Lower leg skin (tissue), 4 donors: Measurements from ENCODE around the gene ARHGEF1. TPM values are rescaled to one million over a fixed set of nuclear protein-coding genes. Genes with fewer than 3 reads are reported as not detected.

Source experiments
- DNase-seq, 2 donors: peaks; one replicate each; pipeline ENCODE4 v3.0.0-alpha.2; 2019; ENCODE audit warnings: low spot score in 2 of 2
- H3K4me3 ChIP-seq: fragments of 200-600 bp; sonication (generic); 2 replicates; pipeline ENCODE4 v1.5.1; 2017; ENCODE audit warnings: mild to moderate bottlenecking, low read depth; ENCODE audit not compliant: poor library complexity, severe bottlenecking
- CTCF ChIP-seq, 3 donors: fragments of 450-650 bp; IDR thresholded peaks; one replicate each; pipeline ENCODE4 v1.5.1; 2016; ENCODE audit warnings: antibody characterized with exemption in 3 of 3, mild to moderate bottlenecking in 3 of 3, moderate library complexity in 2 of 3
- POLR2A ChIP-seq, 2 donors: fragments of 450-650 bp; IDR thresholded peaks; one replicate each; pipeline ENCODE4 v1.6.1; 2016 to 2017; ENCODE audit warnings: antibody characterized with exemption in 2 of 2, mild to moderate bottlenecking in 1 of 2, moderate library complexity in 1 of 2
- WGBS, 2 donors: methylation state at CpG; one replicate each; pipeline ENCODE4 v1.1.5; 2018; 5-methylcytosine and 5-hydroxymethylcytosine counted together
- intact Hi-C: fragments of 100-400 bp; cut with DNase I; formaldehyde crosslinking; loops from one replicate; pipeline ENCODE4 v1.15.0; 2023; ENCODE audit warnings: low total_unique reads
- total RNA-seq, 4 donors: library from RNA; depleted of rRNA; stranded (reverse); fragments of >200 nt; gene quantifications; one replicate each; pipeline ENCODE4 v1.1.0, GENCODE V29; 2016

The ARHGEF1 gene
- total RNA-seq, 4 donors from 2014 or later, result 56.9 to 94.3 (median 68.7) TPM

GRCh38 chr19:41906271-41906670, 23.3 kb downstream of the ARHGEF1 start:
- intact Hi-C loops, result no loop called here
- DNase-seq, result no peak
- TF ChIP-seq POLR2A (IDR thresholded peaks at IDR 0.05), result no peak
- no peak for TF ChIP-seq CTCF (IDR thresholded peaks at IDR 0.05)
- 74 to 82% methylated on average over 9 of the region's 9 CpGs for WGBS, 2 donors
- H3K4me3 ChIP-seq, result no peak overlapping the region

GRCh38 chr19:41906916-41907680, 24.1 kb downstream of the ARHGEF1 start:
- 71 to 72% methylated on average over 21 of the region's 21 CpGs for WGBS, 2 donors
- H3K4me3 ChIP-seq, result no peak overlapping the region
- no peak for TF ChIP-seq CTCF (IDR thresholded peaks at IDR 0.05)
- no peak for TF ChIP-seq POLR2A (IDR thresholded peaks at IDR 0.05)
- intact Hi-C loops, result no loop called here
- DNase-seq, result no peak

GRCh38 chr19:41907994-41908615, 25.1 kb downstream of the ARHGEF1 start:
- H3K4me3 ChIP-seq, result no peak overlapping the region
- 72 to 83% methylated on average over 14 to 24 of the region's 25 CpGs for WGBS, 2 donors
- intact Hi-C loops, result no loop called here
- no peak for DNase-seq
- TF ChIP-seq POLR2A (IDR thresholded peaks at IDR 0.05) (no peak), CTCF (IDR thresholded peaks at IDR 0.05) (no peak)

- intact Hi-C loops, result no loop called here
- no peak for DNase-seq
- no peak for TF ChIP-seq CTCF (IDR thresholded peaks at IDR 0.05)
- no peak for TF ChIP-seq POLR2A (IDR thresholded peaks at IDR 0.05)
- H3K4me3 ChIP-seq, result no peak overlapping the region
- WGBS, 2 donors, result 77 to 82% methylated on average over 11 of the region's 11 CpGs
These were observed 25.9 kb downstream of the ARHGEF1 start for GRCh38 chr19:41908724-41909464.

GRCh38 chr19:41909706-41910105, 26.7 kb downstream of the ARHGEF1 start:
- 36 to 54% methylated on average over 12 to 13 of the region's 13 CpGs for WGBS, 2 donors
- no peak overlapping the region for H3K4me3 ChIP-seq
- no peak for TF ChIP-seq POLR2A (IDR thresholded peaks at IDR 0.05)
- no peak for TF ChIP-seq CTCF (IDR thresholded peaks at IDR 0.05)
- DNase-seq, result no peak
- intact Hi-C loops, result no loop called here
